SK-N-SH (cell line): ENCODE data around the gene UNKL.

ENCODE experiments used
- ELF1 ChIP-seq: IDR thresholded peaks from 2 replicates; pipeline ENCODE4 v1.4.0; 2012
- FOXJ3 ChIP-seq: sonication (generic); formaldehyde crosslinking; IDR thresholded peaks from 2 replicates; pipeline ENCODE4 v1.5.1; 2020; ENCODE audit warnings: mild to moderate bottlenecking, missing genetic modification reagents
- FOXM1 ChIP-seq: IDR thresholded peaks from 2 replicates; pipeline ENCODE4 v1.4.0; 2012; ENCODE audit warnings: low read depth, mild to moderate bottlenecking
- GABPA ChIP-seq: IDR thresholded peaks from 2 replicates; pipeline ENCODE4 v1.4.0; 2012; ENCODE audit warnings: low read depth, mild to moderate bottlenecking
- POLR2AphosphoS5 ChIP-seq: IDR thresholded peaks from 2 replicates; pipeline ENCODE4 v1.6.1; 2012; ENCODE audit warnings: low read depth, low read length
- TF ChIP-seq, protein P1 (sequence below): IDR thresholded peaks from 2 replicates; pipeline ENCODE4 v1.4.0; 2012; ENCODE audit warnings: low read depth, borderline replicate concordance
- TF ChIP-seq, protein P2 (sequence below): fragments of 150-350 bp; IDR thresholded peaks from 2 replicates; pipeline ENCODE4 v1.6.1; 2017; ENCODE audit warnings: antibody characterized with exemption, low read length, low read depth, borderline replicate concordance
- TF ChIP-seq, protein P3 (sequence below): IDR thresholded peaks from 2 replicates; pipeline ENCODE4 v1.4.0; 2012; ENCODE audit warnings: low read depth
- TF ChIP-seq, protein P4 (sequence below): fragments of 200-600 bp; sonication (generic); IDR thresholded peaks from 2 replicates; pipeline ENCODE4 v1.6.1; 2017; ENCODE audit warnings: antibody characterized with exemption, mild to moderate bottlenecking, moderate library complexity

DNA sequence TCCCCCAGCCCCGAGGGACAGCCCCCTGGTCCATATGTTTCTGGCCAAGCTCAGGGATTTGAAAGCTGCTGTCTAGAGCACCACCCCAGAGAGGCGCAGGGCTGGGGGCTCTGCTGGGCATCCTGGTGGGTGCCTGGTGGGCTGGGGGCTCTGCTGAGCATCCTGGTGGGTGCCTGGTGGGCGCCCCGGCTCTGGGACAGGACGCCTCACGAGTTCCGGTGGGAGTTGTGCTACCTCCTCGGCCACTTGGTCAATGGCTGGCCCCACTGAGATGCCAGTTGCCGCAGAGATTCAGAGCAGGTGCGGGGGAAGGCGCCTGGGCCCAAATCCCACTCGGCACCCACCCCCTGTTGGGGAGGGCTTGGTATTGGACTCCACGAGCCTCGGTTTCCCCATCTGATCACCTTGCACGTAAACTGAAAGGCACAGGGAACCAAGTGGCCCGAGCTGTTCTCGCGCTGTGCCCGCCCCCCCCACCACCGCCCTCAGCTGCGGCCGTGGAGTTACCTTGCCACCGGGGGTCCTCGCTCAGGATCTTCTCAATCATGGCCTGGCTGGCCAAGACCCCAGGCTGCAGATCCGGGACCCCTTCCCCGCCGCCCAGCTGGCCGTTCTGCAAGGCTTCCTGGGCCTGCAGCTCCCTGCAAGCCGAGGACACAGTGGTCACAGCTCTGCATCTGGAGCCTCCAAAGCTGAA is 13.3 kb downstream of the UNKL start:
- TF ChIP-seq ELF1 (no peak), FOXM1 (no peak), POLR2AphosphoS5 (no peak), FOXJ3 (CRISPR knock-in tag) (no peak), GABPA (no peak)
- TF ChIP-seq, protein P1, sequence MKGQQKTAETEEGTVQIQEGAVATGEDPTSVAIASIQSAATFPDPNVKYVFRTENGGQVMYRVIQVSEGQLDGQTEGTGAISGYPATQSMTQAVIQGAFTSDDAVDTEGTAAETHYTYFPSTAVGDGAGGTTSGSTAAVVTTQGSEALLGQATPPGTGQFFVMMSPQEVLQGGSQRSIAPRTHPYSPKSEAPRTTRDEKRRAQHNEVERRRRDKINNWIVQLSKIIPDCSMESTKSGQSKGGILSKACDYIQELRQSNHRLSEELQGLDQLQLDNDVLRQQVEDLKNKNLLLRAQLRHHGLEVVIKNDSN = no peak
- TF ChIP-seq, protein P2, sequence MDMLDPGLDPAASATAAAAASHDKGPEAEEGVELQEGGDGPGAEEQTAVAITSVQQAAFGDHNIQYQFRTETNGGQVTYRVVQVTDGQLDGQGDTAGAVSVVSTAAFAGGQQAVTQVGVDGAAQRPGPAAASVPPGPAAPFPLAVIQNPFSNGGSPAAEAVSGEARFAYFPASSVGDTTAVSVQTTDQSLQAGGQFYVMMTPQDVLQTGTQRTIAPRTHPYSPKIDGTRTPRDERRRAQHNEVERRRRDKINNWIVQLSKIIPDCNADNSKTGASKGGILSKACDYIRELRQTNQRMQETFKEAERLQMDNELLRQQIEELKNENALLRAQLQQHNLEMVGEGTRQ = no peak
- TF ChIP-seq, protein P3, sequence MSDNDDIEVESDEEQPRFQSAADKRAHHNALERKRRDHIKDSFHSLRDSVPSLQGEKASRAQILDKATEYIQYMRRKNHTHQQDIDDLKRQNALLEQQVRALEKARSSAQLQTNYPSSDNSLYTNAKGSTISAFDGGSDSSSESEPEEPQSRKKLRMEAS = no peak
- TF ChIP-seq, protein P4, sequence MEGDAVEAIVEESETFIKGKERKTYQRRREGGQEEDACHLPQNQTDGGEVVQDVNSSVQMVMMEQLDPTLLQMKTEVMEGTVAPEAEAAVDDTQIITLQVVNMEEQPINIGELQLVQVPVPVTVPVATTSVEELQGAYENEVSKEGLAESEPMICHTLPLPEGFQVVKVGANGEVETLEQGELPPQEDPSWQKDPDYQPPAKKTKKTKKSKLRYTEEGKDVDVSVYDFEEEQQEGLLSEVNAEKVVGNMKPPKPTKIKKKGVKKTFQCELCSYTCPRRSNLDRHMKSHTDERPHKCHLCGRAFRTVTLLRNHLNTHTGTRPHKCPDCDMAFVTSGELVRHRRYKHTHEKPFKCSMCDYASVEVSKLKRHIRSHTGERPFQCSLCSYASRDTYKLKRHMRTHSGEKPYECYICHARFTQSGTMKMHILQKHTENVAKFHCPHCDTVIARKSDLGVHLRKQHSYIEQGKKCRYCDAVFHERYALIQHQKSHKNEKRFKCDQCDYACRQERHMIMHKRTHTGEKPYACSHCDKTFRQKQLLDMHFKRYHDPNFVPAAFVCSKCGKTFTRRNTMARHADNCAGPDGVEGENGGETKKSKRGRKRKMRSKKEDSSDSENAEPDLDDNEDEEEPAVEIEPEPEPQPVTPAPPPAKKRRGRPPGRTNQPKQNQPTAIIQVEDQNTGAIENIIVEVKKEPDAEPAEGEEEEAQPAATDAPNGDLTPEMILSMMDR = no peak
